Measurements from ENCODE around the gene ICA1L.

GRCh38 chr2:202815548-202816360 is 55.8 kb downstream of the ICA1L start:
- TF ChIP-seq CTCF (IDR thresholded peaks at IDR 0.05; ENCODE audit: insufficient read depth, low read length, poor library complexity, severe bottlenecking) (no peak), EZH2phosphoT487 (conservative IDR thresholded peaks at IDR 0.05; ENCODE audit: low read length) (no peak)

Measured in SU-DHL-6 (cell line).